Liver (tissue), 9 donors: Measurements from ENCODE around the gene COL6A2. TPM values are rescaled to one million over a fixed set of nuclear protein-coding genes. Genes with fewer than 3 reads are reported as not detected.

Experiments
- DNase-seq: peaks from one replicate; pipeline ENCODE4 v3.0.0-alpha.2; 2017; ENCODE audit warnings: low spot score
- H3K27ac ChIP-seq, 2 donors: one replicate each; pipeline ENCODE4 v1.7.0; 2013; ENCODE audit warnings: inconsistent platforms in 2 of 2, low read length in 2 of 2, control low read depth in 1 of 2, low read depth in 1 of 2, mild to moderate bottlenecking in 1 of 2
- H3K27me3 ChIP-seq, 4 donors: one replicate each; pipeline versions ENCODE4 v1.6.1 to v1.7.0; 2013; ENCODE audit warnings: low read length in 3 of 4, inconsistent platforms in 1 of 4, mild to moderate bottlenecking in 1 of 4, moderate library complexity in 1 of 4; ENCODE audit not compliant: control insufficient read depth in 4 of 4, insufficient read depth in 4 of 4
- H3K36me3 ChIP-seq, 4 donors: one replicate each; pipeline versions ENCODE4 v1.6.1 to v1.7.0; 2013; ENCODE audit warnings: low read length in 3 of 4, mild to moderate bottlenecking in 3 of 4, low read depth in 1 of 4, moderate library complexity in 1 of 4; ENCODE audit not compliant: control insufficient read depth in 4 of 4, insufficient read depth in 3 of 4
- H3K4me1 ChIP-seq, 4 donors: one replicate each; pipeline versions ENCODE4 v1.6.1 to v1.7.0; 2013; ENCODE audit warnings: low read length in 3 of 4, mild to moderate bottlenecking in 3 of 4, moderate library complexity in 1 of 4; ENCODE audit not compliant: control insufficient read depth in 4 of 4, insufficient read depth in 4 of 4
- H3K4me3 ChIP-seq, 3 donors: one replicate each; pipeline versions ENCODE4 v1.6.1 to v1.7.0; 2013; ENCODE audit warnings: low read length in 3 of 3, control low read depth in 1 of 3, low read depth in 1 of 3, mild to moderate bottlenecking in 1 of 3
- H3K9ac ChIP-seq, 2 donors: one replicate each; pipeline ENCODE4 v1.7.0; 2013; ENCODE audit warnings: low read length in 2 of 2, mild to moderate bottlenecking in 2 of 2, moderate library complexity in 2 of 2, control low read depth in 1 of 2, low read depth in 1 of 2
- H3K9me3 ChIP-seq, 4 donors: one replicate each; pipeline versions ENCODE4 v1.6.1 to v1.7.0; 2013; ENCODE audit warnings: low read length in 3 of 4; ENCODE audit not compliant: control insufficient read depth in 4 of 4
- ATF3 ChIP-seq: IDR thresholded peaks from 2 replicates; pipeline ENCODE4 v1.6.1; 2016; ENCODE audit warnings: antibody characterized with exemption
- CTCF ChIP-seq: fragments of 150-350 bp; IDR thresholded peaks from 2 replicates; pipeline ENCODE4 v1.5.1; 2017; ENCODE audit warnings: improper control_type of control experiment, low read depth, low read length; ENCODE audit not compliant: missing input control
- EGR1 ChIP-seq, 2 donors: IDR thresholded peaks; 2 replicates each; pipeline ENCODE4 v1.6.1; 2016 to 2018; ENCODE audit warnings: antibody characterized with exemption in 2 of 2, low read depth in 2 of 2
- FOXA1 ChIP-seq: IDR thresholded peaks from 2 replicates; pipeline ENCODE4 v1.6.1; 2016; ENCODE audit warnings: antibody characterized with exemption
- FOXA2 ChIP-seq: IDR thresholded peaks from 2 replicates; pipeline ENCODE4 v1.6.1; 2016; ENCODE audit warnings: antibody characterized with exemption
- GABPA ChIP-seq, 2 donors: IDR thresholded peaks in 1 of 2; conservative IDR thresholded peaks in 1 of 2; 2 replicates each; pipeline ENCODE4 v1.6.1; 2016; ENCODE audit warnings: antibody characterized with exemption in 2 of 2, mild to moderate bottlenecking in 1 of 2, moderate library complexity in 1 of 2
- HNF4A ChIP-seq, 2 donors: conservative IDR thresholded peaks; 2 replicates each; pipeline ENCODE4 v1.6.1; 2016; ENCODE audit warnings: antibody characterized with exemption in 2 of 2, mild to moderate bottlenecking in 2 of 2
- JUND ChIP-seq, 2 donors: IDR thresholded peaks; 2 replicates each; pipeline ENCODE4 v1.6.1; 2016; ENCODE audit warnings: antibody characterized with exemption in 2 of 2
- NR2F2 ChIP-seq: IDR thresholded peaks from 2 replicates; pipeline ENCODE4 v1.6.1; 2016; ENCODE audit warnings: antibody characterized with exemption
- RAD21 ChIP-seq, 2 donors: IDR thresholded peaks; 2 replicates each; pipeline ENCODE4 v1.6.1; 2016; ENCODE audit warnings: antibody characterized with exemption in 2 of 2, mild to moderate bottlenecking in 2 of 2
- REST ChIP-seq: IDR thresholded peaks from 2 replicates; pipeline ENCODE4 v1.6.1; 2016; ENCODE audit warnings: antibody characterized with exemption, mild to moderate bottlenecking
- RXRA ChIP-seq, 2 donors: IDR thresholded peaks; 2 replicates each; pipeline ENCODE4 v1.6.1; 2017 to 2018; ENCODE audit warnings: antibody characterized with exemption in 2 of 2, mild to moderate bottlenecking in 1 of 2
- SP1 ChIP-seq: IDR thresholded peaks from 2 replicates; pipeline ENCODE4 v1.6.1; 2018; ENCODE audit warnings: antibody characterized with exemption, mild to moderate bottlenecking
- YY1 ChIP-seq: IDR thresholded peaks from 2 replicates; pipeline ENCODE4 v1.6.1; 2016; ENCODE audit warnings: antibody characterized with exemption, mild to moderate bottlenecking
- ZBTB33 ChIP-seq: IDR thresholded peaks from 2 replicates; pipeline ENCODE4 v1.6.1; 2016; ENCODE audit warnings: antibody characterized with exemption
- WGBS: extraction: QIAGEN DNeasy Blood & Tissue Kit; methylation state at CpG from one replicate; pipeline ENCODE4 v1.1.7; 2013; 5-methylcytosine and 5-hydroxymethylcytosine counted together
- polyA plus RNA-seq, 2 donors: library from polyadenylated mRNA; stranded (reverse) in 1 of 2; unstranded in 1 of 2; fragments of 200-250 nt in 1 of 2; fragments of >200 nt in 1 of 2; fragmentation: Nextera tagmentation in 1 of 2; extraction: Ambion mirVana in 1 of 2; gene quantifications; one replicate each; pipeline versions ENCODE4 v1.2.1 to v1.2.3, GENCODE V29; 2013 to 2015
- total RNA-seq, 2 donors: library from RNA; depleted of rRNA; stranded (reverse); fragments of >200 nt; gene quantifications; one replicate each; pipeline ENCODE4 v1.2.3, GENCODE V29; 2014
- donor health status: healthy.
- donor health status: healthy.
- donor health status: healthy.
- donor health status: healthy.
- donor health status: healthy.

COL6A2 gene
- total and polyA plus RNA-seq, 4 donors: 5.8 to 80.8 (median 41.7) TPM

GRCh38 chr21:46094401-46095082, 3.4 kb upstream of the COL6A2 start:
- H3K9ac ChIP-seq: no peak overlapping the region
- H3K9me3 ChIP-seq: no peaks in the 10 kb centered on the region
- no peak overlapping the region for H3K4me3 ChIP-seq
- 87% methylated on average over 14 of the region's 14 CpGs for WGBS
- H3K4me1 ChIP-seq: peaks cover 0 to 9% (median 2%) of the 10 kb centered on the region in 4 donors
- H3K27ac ChIP-seq: no peak overlapping the region
- DNase-seq: no peak
- TF ChIP-seq ATF3 (no peak), RXRA (IDR thresholded peaks at IDR 0.05) (no peak), REST (no peak), SP1 (no peak), CTCF (no peak), JUND (IDR thresholded peaks at IDR 0.05) (no peak), ZBTB33 (no peak), RAD21 (IDR thresholded peaks at IDR 0.05) (no peak), FOXA2 (no peak), HNF4A (conservative IDR thresholded peaks at IDR 0.05) (no peak), NR2F2 (no peak)
- no peaks in the 10 kb centered on the region for H3K27me3 ChIP-seq
- peaks cover 0 to under 1% (median 0%) of the 10 kb centered on the region in 4 donors for H3K36me3 ChIP-seq

- Histone ChIP-seq H3K4me1 (peaks cover 0 to 9% (median 2%) of the 10 kb centered on the region in 4 donors), H3K9ac (no peak overlapping the region), H3K27ac (no peak overlapping the region), H3K9me3 (no peaks in the 10 kb centered on the region), H3K27me3 (no peaks in the 10 kb centered on the region), H3K36me3 (peaks cover 0 to 2% (median 0%) of the 10 kb centered on the region in 4 donors), H3K4me3 (no peak overlapping the region)
- WGBS: 77% methylated on average over 16 of the region's 16 CpGs
- no peak for DNase-seq
- no peak for TF ChIP-seq FOXA2
- TF ChIP-seq YY1: no peak
- no peak for TF ChIP-seq FOXA1
- TF ChIP-seq EGR1 (IDR thresholded peaks at IDR 0.05; ENCODE audit: low read depth in 2 of 2): no peak
- TF ChIP-seq NR2F2: no peak
- TF ChIP-seq CTCF: no peak
- TF ChIP-seq GABPA (IDR thresholded peaks at IDR 0.05 in 1 of 2, conservative IDR thresholded peaks at IDR 0.05 in 1 of 2): no peak
- TF ChIP-seq ZBTB33: no peak
Observed at GRCh38 chr21:46095083-46095719, 2.7 kb upstream of the COL6A2 start.
